ENCODE data around the gene ACADS. TPM values are rescaled to one million over a fixed set of nuclear protein-coding genes. Genes with fewer than 3 reads are reported as not detected.
A peak's percentile ranks its signal among the peaks of the same experiment; 100 is the strongest.

The ACADS gene, protein sequence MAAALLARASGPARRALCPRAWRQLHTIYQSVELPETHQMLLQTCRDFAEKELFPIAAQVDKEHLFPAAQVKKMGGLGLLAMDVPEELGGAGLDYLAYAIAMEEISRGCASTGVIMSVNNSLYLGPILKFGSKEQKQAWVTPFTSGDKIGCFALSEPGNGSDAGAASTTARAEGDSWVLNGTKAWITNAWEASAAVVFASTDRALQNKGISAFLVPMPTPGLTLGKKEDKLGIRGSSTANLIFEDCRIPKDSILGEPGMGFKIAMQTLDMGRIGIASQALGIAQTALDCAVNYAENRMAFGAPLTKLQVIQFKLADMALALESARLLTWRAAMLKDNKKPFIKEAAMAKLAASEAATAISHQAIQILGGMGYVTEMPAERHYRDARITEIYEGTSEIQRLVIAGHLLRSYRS
- total RNA-seq: 33.0 TPM

DNA sequence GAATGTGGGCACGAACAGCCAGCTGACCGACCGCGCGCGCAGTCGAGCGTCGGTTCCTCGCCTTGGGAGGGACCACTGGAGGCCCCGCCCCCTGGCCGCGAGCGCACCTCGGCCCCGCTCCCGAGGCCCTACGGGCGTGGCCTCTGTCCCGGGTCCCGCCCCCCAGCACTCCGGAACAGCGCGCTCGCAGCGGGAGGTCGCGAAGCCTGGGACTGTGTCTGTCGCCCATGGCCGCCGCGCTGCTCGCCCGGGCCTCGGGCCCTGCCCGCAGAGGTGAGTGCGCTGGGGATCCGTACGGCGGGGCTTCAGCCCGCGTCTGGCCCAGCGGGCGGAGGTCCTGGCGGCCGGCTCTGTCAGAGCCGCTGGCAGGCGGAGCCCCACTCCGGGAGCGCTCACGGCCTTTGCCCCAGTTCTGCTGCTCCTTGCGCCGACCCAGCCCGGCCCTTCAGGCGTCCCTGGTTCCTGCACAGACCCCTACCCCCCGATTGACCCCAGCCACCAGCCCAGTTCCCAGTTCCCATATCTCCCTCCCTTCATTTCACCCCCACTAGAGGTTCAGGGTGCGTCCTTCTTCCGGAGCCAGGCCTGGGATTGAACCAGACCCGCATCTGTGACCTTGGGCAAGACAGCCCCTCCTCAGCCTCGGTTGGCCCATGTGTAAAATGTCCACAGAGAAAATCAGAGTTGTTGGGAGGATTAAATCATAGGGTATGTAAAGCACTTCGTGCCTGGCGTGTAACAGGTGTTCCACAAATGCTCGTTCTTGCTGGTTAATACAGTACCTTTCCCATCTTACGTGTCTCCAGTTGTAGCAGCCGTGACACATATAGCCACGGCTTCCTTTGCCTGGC is at the start of gene ACADS:
TSS of gene ACADS (plus strand) at position 168 of the 851 bp plus-strand sequence. CDS start at position 228, 60 bp downstream.
- peak; percentile 93 for DNase-seq

DNA sequence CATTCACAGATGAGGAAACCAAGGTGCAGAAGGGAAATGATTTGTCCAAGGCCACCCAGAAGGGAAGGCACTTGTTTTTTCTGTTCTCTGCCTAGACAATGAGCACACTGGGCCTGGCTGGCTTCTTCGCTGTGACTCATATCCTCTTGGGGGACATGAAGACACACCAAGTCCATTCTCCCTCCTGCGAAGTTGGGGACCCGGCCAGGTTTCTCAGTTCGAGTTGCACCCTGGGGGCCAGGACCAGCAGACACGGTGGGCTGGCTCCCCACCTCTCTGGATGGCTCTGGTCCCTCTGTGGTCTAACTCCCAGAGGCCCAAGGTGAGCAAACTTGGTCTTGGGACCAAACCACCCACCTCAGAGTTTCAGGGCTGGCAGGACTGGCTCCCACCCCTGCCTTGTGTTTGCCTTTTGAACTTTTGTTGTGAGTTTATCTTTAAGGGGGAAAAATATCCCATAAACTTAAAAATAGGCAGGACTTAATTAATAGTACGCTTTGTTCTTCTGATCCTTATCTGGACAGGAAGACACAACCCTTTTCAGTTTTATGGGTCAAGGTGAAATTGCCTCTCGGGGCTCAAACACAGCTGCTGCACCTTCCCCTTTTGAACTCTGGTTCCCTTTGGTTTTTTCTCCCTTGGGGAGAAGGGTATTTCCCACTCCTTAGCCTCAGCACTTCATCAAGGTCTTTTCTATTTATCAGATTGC is 47.7 kb upstream of the ACADS start:
- no peak for DNase-seq

DNA sequence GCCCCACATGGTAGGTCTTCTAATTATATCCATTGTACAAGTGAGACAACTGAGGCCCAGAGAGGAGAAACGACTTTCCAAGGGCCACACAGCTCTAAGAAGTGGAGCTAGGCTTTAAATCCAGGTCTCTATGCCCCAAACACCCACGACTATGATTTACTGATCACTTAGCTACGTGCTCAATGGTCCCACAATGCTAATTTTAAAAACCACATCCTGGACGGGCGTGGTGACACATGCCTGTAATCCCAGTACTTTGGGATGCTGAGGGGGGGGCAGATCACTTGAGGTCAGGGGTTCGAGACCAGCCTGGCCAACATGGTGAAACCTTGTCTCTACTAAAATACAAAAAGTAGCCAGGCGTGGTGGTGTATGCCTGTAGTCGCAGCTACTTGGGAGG is 47.1 kb upstream of the ACADS start:
- DNase-seq: no peak

DNA sequence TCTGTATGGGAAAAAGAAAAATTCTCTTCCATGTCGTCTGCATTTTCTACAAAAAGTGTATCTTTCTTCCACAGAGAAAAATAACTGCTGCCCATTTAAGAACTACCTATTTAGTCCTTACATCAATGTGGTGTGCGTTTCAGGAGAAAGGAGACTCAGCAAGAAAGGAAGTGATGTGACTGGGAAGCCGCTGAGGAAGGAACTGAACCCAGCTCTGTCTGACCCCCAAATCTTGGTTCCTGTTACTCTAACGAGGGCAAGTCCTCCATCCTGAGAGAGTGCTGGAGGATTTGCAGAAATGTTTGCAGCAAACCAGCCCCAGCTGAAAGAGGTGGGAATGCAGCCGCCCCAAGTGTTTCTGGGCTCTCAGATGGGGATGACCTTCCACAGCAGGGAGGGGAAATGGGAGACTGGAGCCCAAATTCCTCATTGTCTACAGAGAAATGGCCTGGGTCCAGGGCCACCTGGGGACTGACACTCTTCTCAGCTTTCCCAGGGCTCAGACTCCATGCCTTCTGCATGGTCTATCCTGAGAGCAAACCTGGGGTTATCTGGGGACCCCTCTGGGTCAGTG is 45.4 kb upstream of the ACADS start:
- no peak for DNase-seq

DNA sequence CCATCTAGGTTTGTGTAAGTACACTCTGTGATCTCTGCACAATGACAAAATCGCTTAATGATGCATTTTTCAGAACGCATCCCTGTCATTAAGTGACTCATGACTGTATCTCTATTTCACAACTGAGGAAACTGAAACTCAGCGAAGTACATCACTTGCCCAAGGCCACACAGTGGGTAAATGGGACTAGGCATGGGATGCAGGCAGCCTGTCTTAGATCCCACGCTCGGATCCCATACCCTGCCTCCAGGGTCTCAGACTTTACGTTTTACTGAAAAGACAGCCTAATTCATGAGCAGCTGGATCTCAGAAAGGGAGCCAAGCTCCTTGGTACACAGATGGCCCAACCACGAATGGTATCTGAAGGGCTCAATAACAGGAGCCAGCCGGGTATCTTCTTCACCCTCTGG is 41.1 kb upstream of the ACADS start:
- DNase-seq: no peak

DNA sequence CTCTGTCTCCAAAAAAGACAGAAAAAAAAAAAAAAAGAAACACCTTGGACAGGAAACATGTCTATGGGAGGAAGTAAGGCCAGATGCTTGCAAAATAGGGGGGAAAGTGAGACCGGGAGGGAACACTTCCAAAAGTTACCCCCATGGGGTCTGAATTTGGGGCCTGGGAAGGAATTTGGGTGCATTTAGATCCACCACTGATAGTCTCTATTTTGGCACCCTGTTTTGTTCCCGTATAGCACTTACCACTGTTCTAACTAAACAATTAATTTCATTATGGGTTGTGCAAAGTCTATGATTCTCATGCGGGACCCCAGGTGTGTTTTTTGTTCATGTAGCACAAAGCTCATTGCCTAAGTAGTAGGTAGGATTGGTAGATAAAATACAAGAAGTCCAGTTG is 40.1 kb upstream of the ACADS start:
- DNase-seq: no peak

DNA sequence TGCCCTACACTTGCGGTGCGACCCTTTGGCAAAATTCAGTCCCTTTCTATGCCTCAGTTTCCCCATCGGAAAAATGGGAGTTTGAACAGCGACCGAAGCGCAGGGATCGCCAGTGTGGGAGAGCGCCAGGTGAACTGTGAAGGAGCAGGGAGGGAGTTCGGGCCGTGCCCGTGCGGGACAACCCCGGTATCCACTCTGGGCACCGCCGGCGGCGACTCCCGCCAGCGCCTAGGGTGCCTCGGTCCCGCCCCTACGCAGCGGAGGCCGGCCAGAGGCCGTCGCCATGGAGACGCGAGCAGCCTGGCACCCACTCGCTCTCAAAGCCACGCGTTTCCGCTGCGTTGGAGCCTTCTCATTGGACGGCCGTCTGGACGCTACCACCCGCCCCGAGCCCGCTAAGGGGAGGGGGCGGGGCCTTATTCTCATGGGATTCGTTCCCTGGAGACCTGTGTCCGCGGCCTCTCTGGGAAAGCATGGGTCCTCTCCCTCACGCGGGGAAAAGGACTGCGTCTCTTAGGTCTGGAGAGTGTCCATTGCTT is 39.4 kb upstream of the ACADS start:
- peak; percentile 97 for DNase-seq

DNA sequence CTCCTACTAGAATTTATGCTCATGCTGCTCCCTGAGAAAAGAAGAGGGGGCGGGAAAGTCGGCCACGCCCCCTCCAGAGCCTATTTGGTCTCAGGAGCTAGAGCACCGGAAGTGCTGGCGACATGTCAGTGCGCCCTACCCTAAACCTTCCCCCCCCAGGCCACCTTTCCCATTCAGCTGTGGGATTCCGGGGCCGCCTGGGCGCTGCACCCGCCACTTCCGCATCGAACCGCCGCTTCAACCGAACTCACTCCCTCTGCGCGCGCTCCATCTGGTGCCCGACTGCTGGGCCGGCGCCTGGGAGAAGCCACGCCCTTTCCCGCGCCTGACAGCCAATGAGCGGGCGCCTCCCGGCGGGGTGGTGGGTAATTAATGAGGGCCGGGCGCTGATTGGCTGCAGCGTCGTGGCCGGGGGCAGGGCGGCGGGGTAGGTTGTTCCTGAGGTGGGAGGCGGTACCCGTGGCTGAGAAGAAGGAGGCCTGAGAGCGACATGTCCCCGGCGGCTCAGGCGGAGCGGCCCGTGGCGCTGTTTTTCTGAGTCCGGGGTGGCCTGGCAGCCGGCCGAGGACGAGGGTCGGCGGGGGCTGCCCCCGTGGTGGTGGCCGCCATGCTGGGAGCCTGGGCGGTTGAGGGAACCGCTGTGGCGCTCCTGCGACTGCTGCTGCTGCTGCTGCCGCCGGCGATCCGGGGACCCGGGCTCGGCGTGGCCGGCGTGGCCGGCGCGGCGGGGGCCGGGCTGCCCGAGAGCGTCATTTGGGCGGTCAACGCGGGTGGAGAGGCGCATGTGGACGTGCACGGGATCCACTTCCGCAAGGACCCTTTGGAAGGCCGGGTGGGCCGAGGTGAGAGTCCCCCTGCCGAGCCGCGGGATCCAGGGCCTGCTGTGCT is 38.7 kb upstream of the ACADS start, which contains the start of gene MLEC:
TSS of gene MLEC (plus strand) at position 460 of the 888 bp plus-strand sequence. CDS start at position 608, 148 bp downstream.
- peak; percentile 99 for DNase-seq

DNA sequence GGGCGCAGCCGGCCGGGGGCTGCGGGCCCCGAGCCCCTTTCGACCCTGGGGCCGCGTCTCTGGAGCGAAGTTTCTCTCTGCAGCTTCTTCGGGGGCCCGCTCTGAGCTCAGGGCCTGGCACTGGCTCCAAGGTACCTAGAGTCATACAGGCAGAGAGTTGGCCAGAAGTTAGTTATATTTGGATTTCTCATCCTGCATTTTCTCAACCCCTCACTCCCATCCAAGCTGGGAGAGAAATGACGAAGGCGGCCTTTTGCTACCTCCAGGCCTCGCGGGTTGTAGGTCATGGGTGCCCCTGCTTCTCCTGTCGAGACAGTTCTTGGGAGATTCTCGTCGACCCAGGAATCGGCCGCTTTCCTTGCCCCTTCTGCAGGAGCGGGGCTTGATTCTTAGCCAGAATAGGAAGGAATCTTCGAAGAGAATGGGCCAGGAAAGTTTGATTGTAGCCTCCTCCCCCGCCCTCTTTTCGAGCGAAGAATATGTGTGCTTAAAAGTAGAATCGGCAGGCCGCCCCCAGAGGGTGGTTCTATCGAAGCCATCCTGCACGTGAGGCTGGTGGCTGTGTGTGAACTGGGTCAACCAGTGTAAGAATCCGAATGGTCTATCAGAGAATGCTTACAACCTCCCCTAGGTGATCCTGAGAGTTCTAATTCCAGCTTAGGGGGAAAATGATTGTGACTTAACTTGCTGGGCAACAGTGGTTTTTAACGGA is 37.9 kb upstream of the ACADS start:
- DNase-seq: peak; percentile 20

DNA sequence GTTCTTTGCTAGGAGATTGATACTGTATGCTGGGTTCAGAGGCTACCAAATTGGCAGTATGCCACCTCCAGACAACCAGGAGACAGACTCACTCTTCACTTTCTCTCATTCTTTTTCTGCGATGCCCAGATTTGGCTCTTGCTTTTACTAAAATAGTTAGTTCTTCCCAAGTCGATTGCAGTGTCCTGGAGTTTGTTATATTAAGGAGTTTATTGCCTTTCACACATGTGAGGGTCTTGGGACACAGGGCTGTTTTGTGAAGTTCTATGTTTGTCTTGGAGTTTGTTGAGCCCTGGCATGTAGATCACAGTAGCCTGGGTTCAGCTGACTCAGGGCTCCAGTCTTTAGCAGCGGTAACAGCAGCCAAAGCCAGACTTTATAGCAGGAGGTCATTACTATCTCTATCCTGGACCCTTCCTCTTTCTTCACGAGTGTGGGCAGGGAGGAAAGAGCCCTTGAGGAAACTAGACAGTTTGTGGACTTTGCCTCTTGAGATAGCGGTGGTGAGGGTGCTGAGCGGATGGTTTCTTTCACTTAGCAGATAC is 37.0 kb upstream of the ACADS start:
- DNase-seq: peak; percentile 25

DNA sequence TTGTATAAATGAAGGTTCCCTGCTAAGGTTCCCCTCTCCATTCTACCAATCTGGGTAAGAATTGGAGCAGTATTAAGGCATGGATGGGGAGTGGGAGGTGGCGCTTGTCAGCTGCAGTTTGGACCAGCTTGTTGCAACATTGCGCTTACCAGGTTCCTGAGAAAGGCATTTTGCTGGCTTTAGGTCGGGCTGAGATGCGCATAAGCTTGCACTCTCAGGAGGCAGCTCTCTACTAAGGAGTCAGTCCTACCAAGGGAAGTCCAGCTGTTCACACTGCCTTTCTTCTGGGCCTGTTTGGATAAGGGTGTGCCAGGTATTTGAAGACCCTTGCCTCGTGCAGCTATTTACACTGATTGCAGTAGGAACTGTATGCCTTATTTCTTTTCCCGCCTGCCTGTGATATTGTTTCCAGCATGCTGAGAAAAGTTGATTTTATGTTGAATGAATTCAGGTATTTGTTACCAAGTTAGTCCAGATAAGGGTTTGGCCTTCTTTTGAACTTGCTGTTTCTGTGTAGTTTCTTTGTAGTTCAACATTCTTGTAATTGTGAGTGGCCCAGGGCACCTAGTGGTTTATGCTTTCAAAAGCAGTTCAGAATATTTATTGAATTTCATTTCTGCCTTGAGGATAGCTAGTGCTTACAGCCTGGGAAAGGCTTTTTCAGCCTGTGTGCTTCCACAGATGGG is 36.1 kb upstream of the ACADS start:
- no peak for DNase-seq

DNA sequence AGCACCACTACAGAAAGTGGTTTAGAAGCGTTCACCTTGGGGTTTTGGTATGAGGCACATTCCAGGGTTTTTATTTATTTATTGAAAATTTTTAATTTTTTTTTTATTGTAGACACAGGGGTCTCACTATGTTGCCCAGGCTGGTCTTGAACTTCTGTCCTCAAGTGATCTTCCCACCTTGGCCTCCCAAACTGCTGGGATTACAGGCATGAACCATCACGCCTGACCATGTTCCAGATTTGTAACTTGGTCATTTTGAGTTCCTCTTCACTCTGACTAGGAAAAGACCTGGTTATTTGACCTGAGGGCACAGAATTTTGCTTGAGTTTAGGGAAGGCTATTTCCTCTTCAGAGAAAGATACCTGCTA is 35.6 kb upstream of the ACADS start:
- no peak for DNase-seq

DNA sequence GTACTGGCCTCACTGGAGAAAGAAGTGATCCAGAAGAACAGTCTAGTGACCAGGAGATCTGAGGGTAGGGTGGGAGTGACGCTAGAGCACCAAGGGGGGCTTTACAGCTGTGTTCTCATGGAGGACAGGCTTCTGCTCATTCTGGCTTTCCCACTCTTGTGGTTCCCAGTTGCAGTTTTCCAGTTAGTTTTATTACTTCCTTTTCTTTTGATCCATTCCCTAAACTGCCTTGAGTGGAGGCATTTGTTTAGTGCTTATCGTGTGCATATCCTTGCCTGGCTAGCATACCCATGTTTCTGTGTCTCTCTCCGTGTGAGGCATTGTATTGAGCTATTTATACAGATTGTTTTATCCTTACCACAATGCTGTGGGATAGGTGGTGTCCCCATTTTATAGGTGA is 34.6 kb upstream of the ACADS start:
- no peak for DNase-seq

DNA sequence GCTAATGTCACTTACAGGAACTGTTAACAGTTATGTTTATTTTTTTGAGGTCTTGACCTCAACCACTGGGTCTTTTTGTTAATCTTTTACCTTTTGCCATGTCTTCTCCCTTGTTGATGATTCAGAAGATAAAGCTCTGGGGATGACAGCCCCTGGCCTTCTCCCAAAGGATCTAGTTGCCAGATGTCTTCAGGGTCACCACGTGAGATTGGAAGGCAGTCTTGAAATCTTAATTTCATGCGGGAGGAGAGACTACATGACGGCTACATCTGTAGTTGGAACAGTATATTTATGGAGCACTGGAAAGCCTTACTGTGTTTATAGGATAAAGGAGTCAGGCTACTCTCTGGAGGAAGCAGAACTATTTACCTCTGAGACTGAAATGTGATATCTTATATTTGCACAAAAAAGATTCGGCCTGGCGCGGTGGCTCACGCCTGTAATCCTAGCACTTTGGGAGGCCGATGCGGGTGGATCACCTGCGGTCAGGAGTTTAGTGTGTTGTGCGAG is 33.0 kb upstream of the ACADS start:
- DNase-seq: no peak

DNA sequence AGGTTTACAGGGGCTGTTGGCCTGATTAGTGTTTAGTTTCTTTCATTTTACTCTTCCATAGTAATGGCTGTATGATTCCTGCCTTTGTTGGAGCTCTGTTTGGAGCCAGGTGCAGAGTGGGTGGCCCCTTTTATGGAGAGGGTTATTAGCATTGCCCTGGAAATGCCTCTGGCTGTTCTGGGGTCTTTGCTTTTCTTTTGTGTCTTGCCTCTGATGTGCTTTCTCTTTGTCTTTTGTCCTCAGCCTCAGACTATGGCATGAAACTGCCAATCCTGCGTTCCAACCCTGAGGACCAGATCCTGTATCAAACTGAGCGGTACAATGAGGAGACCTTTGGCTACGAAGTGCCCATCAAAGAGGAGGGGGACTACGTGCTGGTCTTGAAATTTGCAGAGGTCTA is 31.8 kb upstream of the ACADS start:
- no peak for DNase-seq

DNA sequence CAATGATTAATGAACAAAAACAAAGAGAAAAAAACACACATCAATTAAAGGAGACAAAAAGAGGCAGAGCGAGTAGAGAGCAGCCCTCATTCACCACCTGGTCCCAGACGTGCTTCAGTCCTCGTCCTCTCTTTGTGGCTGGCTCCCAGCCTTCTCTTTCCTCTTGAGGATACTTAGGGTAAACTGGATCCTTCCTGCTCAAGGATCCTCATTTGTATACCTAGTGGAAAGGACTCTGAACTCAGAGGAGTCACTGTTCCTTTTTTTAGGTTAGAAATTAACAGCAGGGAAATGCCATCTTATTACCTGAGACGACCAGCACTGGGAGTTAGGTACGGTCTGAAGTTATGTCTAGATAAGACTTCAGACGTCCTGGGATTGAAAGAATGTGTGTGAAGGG is 29.0 kb upstream of the ACADS start:
- no peak for DNase-seq

DNA sequence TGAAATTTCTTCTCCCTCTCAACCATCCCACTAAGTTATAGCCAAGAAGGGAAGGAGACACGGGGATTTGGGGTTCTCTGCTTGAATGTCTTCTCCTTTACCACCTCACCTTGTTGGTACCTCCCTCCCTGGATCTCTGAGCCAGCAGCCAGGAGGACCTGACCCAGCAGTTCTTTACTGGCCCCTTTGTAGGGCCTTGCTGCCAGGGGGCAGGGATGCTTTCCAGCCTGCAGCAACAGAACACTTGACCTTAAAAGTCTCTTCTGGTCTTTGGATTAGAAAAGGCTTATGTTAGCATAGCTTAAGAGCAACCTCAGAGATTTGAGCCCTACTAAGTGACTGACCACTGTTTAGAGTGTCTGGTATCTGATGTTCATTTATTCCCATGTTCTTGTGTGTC is 28.3 kb upstream of the ACADS start:
- DNase-seq: no peak

DNA sequence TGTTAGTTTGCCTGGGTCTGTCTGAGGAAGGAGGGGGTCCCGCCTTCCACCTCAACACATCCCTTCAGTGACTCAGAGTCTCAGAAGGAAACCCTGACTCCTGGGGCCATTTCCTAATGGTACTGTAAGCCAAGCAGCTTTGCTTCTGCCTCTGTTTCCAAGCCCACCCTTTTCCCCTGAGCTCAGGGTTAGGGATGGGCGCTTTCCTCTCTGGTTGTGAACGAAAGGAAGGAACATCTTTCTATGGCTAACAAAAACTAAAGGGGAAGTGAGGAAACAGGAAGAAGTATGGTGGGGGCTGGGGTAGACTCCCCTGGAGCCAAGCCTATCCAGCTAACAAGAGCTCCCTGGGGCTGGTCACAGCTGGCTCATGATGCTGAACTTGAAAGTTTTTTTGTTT is 27.0 kb upstream of the ACADS start:
- DNase-seq: no peak

DNA sequence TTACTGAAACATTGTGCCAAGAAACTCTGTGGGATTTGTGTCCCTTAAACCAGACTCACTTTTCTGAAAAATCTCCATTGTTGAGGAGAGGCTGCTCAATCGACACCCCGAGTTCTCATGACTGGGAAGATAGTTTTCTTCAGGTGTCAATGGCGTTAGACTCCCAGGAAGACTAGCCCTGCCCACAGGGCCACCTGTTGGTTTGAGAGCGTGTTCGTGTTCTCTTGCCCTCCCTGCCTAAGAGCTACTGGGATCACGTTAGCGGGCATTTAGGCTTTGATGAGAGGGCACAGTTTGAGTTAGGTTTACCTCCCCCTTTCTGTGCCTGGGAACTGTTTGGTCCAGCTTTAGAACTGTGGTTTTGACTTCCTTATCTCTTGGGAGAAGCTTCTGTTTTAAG is 26.1 kb upstream of the ACADS start:
- DNase-seq: no peak
